Activated CD8-positive, alpha-beta T cell treated with anti-CD3 and anti-CD28 coated beads, Interleukin-2, amount 10 ng/mL, durations not matched to agents 7 days and 5 days (primary cell): Measurements from ENCODE around the gene TRIM24. TPM values are rescaled to one million over a fixed set of nuclear protein-coding genes. Genes with fewer than 3 reads are reported as not detected.

Experiments used
- ATAC-seq: fragments of 150-1000 bp; cut with Tn5 transposase; one replicate; pipeline ENCODE4 v1.10.0; 2021; ENCODE audit warnings: moderate library complexity
- CTCF ChIA-PET: fragments of 350-600 bp; sonication (Branson Sonifier 250); formaldehyde crosslinking; loops from one replicate; lab custom pipeline; 2021; ENCODE audit warnings: antibody characterized with exemption; lab: Charles Lee
- POLR2A ChIA-PET: fragments of 350-600 bp; sonication (Branson Sonifier 250); formaldehyde crosslinking; loops from one replicate; lab custom pipeline; 2021; ENCODE audit warnings: antibody characterized with exemption; lab: Charles Lee
- DNase-seq: peaks from one replicate; pipeline ENCODE4 v3.0.0-alpha.2; 2020
- H3K27ac Mint-ChIP-seq: one replicate; pipeline ENCODE4 v1.8.0; 2021; ENCODE audit warnings: mild to moderate bottlenecking, mixed read lengths
- H3K27me3 Mint-ChIP-seq: one replicate; pipeline ENCODE4 v1.8.0; 2021; ENCODE audit warnings: low read depth, mixed read lengths
- H3K36me3 Mint-ChIP-seq: one replicate; pipeline ENCODE4 v1.8.0; 2021; ENCODE audit warnings: low read depth, mixed read lengths
- H3K4me1 Mint-ChIP-seq: one replicate; pipeline ENCODE4 v1.8.0; 2021; ENCODE audit warnings: low read depth, mixed read lengths
- H3K4me3 Mint-ChIP-seq: one replicate; pipeline ENCODE4 v1.8.0; 2021; ENCODE audit warnings: mild to moderate bottlenecking, mixed read lengths
- H3K9me3 Mint-ChIP-seq: one replicate; pipeline ENCODE4 v1.8.0; 2022; ENCODE audit warnings: mixed read lengths; ENCODE audit not compliant: insufficient read depth
- total RNA-seq, 2 experiments: library from RNA; stranded (reverse); gene quantifications; one replicate each; pipeline ENCODE4 v1.2.3, GENCODE V29; 2021

Gene TRIM24
- total RNA-seq, 2 experiments from 2014 or later: 26.1 to 26.2 TPM

DNA sequence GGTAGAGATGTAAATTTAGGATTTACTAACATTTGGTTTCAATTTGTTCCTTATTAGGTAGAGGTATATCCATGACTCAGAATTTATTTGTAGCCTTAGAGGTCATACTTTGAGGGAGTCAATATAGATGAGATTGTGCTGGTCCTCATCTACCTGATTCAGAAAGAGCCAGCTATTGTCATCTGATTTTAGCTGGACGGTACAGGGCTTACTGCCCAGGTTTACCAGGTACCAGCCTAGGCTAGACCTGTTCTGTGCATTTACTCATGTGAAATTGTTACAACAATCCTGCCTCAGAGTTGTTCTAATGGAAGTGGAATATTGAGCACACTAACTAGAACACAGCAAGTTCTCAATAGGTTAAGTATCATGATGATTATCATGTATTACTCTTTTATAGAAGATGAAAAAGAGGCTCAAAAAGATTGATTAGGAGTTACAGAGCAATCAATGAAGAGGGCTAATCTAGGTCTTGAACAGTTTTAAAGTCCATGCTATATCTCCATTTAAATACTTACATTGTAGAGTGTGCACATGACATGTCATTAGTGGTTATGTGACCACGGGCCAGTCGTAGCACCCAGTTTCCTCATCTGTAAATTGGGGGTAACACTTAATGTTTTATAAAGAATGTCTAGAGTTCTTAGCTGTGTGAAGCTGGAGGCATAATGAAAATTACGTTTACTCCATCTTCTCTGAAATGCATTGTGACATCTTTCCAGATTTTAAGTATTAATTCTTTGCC lies 42.1 kb downstream of the TRIM24 start:
- H3K9me3 Mint-ChIP-seq: peaks cover 10% of the 10 kb centered on the region
- peaks cover 46% of the 10 kb centered on the region for H3K36me3 Mint-ChIP-seq
- POLR2A ChIA-PET: interaction anchor here (0.6 kb wide), 1 partner anchor 306 kb away, joined by 3 read pairs; no protein-coding TSS in a partner anchor
- H3K27ac Mint-ChIP-seq: no peak overlapping the region
- no peak for ATAC-seq
- peaks cover 6% of the 10 kb centered on the region for H3K4me1 Mint-ChIP-seq
- no peak overlapping the region for H3K4me3 Mint-ChIP-seq
- no peaks in the 10 kb centered on the region for H3K27me3 Mint-ChIP-seq
- CTCF ChIA-PET: no interaction called here
- no peak for DNase-seq

DNA sequence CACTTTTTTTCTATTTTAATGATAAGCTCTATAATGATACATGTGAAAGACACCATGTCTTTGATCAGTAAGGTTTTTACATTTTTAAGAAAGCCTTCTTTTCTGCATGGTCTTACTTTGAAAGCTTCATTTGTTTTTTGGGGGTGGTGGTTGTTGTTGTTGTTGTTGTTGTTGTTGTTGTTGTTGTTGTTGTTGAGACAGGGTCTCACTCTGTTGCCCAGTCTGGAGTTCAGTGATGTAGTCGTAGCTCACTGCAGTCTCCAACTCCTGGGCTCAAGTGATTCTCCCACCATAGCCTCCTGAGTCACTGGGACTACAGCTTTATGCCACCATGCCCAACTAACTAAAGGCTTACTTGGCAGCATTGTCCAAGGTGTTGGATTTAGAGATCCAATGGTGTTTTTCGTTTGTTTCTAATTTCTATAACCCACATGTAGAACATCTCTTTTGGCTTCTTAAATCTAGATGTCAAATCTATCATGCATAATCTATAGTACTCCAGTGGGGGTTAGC lies 45.4 kb downstream of the TRIM24 start:
- POLR2A ChIA-PET: no interaction called here
- H3K27me3 Mint-ChIP-seq: no peaks in the 10 kb centered on the region
- H3K4me1 Mint-ChIP-seq: peaks cover 8% of the 10 kb centered on the region
- H3K4me3 Mint-ChIP-seq: no peak overlapping the region
- CTCF ChIA-PET: no interaction called here
- H3K36me3 Mint-ChIP-seq: peaks cover 47% of the 10 kb centered on the region
- H3K27ac Mint-ChIP-seq: no peak overlapping the region
- DNase-seq (no peak), ATAC-seq (no peak)
- peaks cover 3% of the 10 kb centered on the region for H3K9me3 Mint-ChIP-seq

GRCh38 chr7:138506764-138507163 lies 46.7 kb downstream of the TRIM24 start:
- POLR2A ChIA-PET: no interaction called here
- H3K4me3 Mint-ChIP-seq: no peak overlapping the region
- DNase-seq (no peak), ATAC-seq (no peak)
- H3K27ac Mint-ChIP-seq: no peak overlapping the region
- peaks cover 8% of the 10 kb centered on the region for H3K4me1 Mint-ChIP-seq
- peaks cover 3% of the 10 kb centered on the region for H3K9me3 Mint-ChIP-seq
- CTCF ChIA-PET: no interaction called here
- H3K36me3 Mint-ChIP-seq: peaks cover 56% of the 10 kb centered on the region
- no peaks in the 10 kb centered on the region for H3K27me3 Mint-ChIP-seq

DNA sequence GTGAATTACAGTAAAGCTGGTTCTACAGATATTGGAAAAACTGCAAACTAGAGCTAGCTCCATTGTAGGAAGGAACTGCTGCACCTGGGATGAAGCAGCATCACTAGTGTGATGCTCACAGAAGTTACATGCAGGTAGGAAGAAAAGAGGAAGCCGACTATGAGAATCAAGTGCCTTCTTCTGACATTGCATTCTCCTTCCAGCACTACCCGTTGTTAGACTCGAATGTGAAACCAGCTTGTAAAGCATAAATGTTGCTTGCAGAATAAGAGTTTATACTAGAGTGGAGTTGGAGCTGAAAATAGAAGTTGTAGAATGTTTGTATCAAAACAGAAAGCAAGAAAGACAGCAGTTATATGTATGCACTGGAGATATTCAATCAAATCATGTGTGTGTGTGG lies 49.9 kb downstream of the TRIM24 start:
- Mint-ChIP-seq H3K4me1 (peaks cover 2% of the 10 kb centered on the region), H3K36me3 (peaks cover 73% of the 10 kb centered on the region), H3K4me3 (no peak overlapping the region), H3K27ac (peak overlapping the region; percentile 46), H3K27me3 (no peaks in the 10 kb centered on the region), H3K9me3 (no peaks in the 10 kb centered on the region)
- CTCF ChIA-PET: no interaction called here
- ATAC-seq (no peak), DNase-seq (no peak)
- POLR2A ChIA-PET: no interaction called here

DNA sequence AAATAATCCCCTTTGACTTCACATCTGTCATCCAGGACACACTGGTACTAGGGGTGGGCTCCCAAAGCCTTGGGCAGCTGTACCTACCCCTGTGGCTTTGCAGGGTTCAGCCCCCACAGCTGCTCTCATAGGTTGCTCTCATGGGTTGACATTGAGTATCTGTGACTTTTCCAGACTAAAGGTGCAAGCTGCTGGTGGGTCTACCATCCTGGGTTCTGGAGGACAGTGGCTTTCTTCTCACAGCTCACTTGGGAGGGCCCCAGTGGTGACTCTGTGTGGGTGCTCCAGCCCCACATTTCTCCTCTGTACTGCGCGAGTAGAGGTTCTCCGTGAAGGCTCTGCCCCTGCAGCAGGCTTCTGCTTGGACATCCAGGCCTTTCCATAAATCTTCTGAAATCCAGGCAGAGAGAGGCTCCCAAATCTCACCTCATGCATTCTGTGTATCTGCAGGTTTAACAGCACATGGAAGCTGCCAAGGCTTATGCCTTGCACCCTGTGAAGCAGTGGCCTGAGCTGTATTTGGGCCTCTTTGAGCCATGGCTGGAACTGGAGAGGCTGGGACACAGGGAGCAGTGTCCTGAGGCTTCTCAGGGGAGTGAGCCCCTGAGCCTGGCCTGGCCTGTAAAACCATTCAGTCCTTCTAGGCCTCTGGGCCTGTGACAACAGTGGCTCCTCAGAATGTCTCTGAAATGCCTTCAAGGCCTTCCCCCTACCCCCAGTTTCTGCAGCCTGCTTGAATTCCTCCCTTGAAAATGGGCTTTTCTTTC lies 52.2 kb downstream of the TRIM24 start:
- H3K4me1 Mint-ChIP-seq: peaks cover 2% of the 10 kb centered on the region
- POLR2A ChIA-PET: no interaction called here
- CTCF ChIA-PET: interaction anchor here (1.2 to 1.3 kb wide), 2 partner anchors 113 to 226 kb away, joined by 3 read pairs; no protein-coding TSS in a partner anchor
- ATAC-seq (no peak), DNase-seq (no peak)
- H3K9me3 Mint-ChIP-seq: peaks cover 7% of the 10 kb centered on the region
- no peaks in the 10 kb centered on the region for H3K27me3 Mint-ChIP-seq
- H3K4me3 Mint-ChIP-seq: no peak overlapping the region
- peaks cover 72% of the 10 kb centered on the region for H3K36me3 Mint-ChIP-seq
- no peak overlapping the region for H3K27ac Mint-ChIP-seq

GRCh38 chr7:138512885-138513284 lies 52.8 kb downstream of the TRIM24 start:
- ATAC-seq (no peak), DNase-seq (no peak)
- Mint-ChIP-seq H3K9me3 (peaks cover 7% of the 10 kb centered on the region), H3K36me3 (peaks cover 74% of the 10 kb centered on the region), H3K4me3 (no peak overlapping the region), H3K27ac (no peak overlapping the region), H3K4me1 (peaks cover 2% of the 10 kb centered on the region), H3K27me3 (no peaks in the 10 kb centered on the region)
- CTCF ChIA-PET: interaction anchor here (1.2 to 1.3 kb wide), 2 partner anchors 112 to 226 kb away, joined by 3 read pairs; no protein-coding TSS in a partner anchor
- POLR2A ChIA-PET: no interaction called here

- H3K9me3 Mint-ChIP-seq: peaks cover 7% of the 10 kb centered on the region
- ChIA-PET CTCF (interaction anchor here (1.3 kb wide), 1 partner anchor 225 kb away, joined by 3 read pairs; no protein-coding TSS in a partner anchor), POLR2A (no interaction called here)
- H3K4me1 Mint-ChIP-seq: peaks cover 2% of the 10 kb centered on the region
- peaks cover 70% of the 10 kb centered on the region for H3K36me3 Mint-ChIP-seq
- no peak overlapping the region for H3K27ac Mint-ChIP-seq
- DNase-seq: no peak
- no peak for ATAC-seq
- H3K4me3 Mint-ChIP-seq: no peak overlapping the region
- no peaks in the 10 kb centered on the region for H3K27me3 Mint-ChIP-seq
Observed at GRCh38 chr7:138513344-138513871, 53.3 kb downstream of the TRIM24 start.

- peaks cover 7% of the 10 kb centered on the region for H3K9me3 Mint-ChIP-seq
- no peak for ATAC-seq
- H3K4me1 Mint-ChIP-seq: peaks cover 2% of the 10 kb centered on the region
- no peak overlapping the region for H3K27ac Mint-ChIP-seq
- ChIA-PET CTCF (interaction anchor here (1.5 kb wide), 1 partner anchor 11 kb away, joined by 4 read pairs; no protein-coding TSS in a partner anchor), POLR2A (no interaction called here)
- H3K36me3 Mint-ChIP-seq: peaks cover 72% of the 10 kb centered on the region
- H3K27me3 Mint-ChIP-seq: no peaks in the 10 kb centered on the region
- no peak overlapping the region for H3K4me3 Mint-ChIP-seq
- no peak for DNase-seq
Observed at GRCh38 chr7:138514044-138514443, 54.0 kb downstream of the TRIM24 start.

GRCh38 chr7:138515001-138515528 lies 55.0 kb downstream of the TRIM24 start:
- H3K4me3 Mint-ChIP-seq: no peak overlapping the region
- H3K27me3 Mint-ChIP-seq: no peaks in the 10 kb centered on the region
- H3K9me3 Mint-ChIP-seq: peaks cover 7% of the 10 kb centered on the region
- peaks cover 1% of the 10 kb centered on the region for H3K4me1 Mint-ChIP-seq
- no peak for ATAC-seq
- POLR2A ChIA-PET: no interaction called here
- peaks cover 78% of the 10 kb centered on the region for H3K36me3 Mint-ChIP-seq
- no peak overlapping the region for H3K27ac Mint-ChIP-seq
- CTCF ChIA-PET: interaction anchor here (1.5 kb wide), 1 partner anchor 10 kb away, joined by 4 read pairs; no protein-coding TSS in a partner anchor
- DNase-seq: no peak

DNA sequence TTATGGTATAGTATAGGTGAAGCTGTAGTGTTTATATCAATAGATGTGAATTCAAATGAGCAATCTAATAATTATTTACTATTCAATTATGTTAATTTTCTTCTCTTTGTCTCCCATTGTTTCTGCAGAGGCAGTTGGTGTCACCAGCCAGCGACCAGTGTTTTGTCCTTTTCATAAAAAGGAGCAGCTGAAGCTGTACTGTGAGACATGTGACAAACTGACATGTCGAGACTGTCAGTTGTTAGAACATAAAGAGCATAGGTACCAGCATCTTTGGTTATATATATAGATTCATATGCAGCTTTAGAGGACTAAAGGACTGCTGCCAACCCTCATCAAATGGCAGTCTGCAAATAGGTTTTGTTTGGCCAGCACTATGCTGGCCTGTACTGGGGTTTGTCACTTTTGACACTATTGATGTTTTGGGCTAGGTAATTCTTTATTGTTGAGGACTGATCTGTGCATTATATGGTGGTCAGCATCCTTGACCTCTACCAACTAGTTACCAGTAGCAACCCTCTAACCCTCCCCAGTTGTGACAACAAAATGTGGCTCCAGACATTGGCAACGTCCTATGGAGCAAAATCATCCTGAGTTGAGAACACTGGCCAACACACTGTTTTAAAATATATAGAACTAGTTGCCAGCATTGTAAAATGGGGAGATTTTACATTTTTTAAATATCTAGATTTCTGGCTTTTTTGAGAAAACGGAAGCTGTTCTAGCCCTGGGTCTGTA lies 59.2 kb downstream of the TRIM24 start:
- ChIA-PET POLR2A (no interaction called here), CTCF (no interaction called here)
- Mint-ChIP-seq H3K27ac (no peak overlapping the region), H3K27me3 (no peaks in the 10 kb centered on the region), H3K4me3 (no peak overlapping the region), H3K36me3 (peaks cover 78% of the 10 kb centered on the region), H3K4me1 (no peaks in the 10 kb centered on the region), H3K9me3 (peaks cover 12% of the 10 kb centered on the region)
- DNase-seq (no peak), ATAC-seq (no peak)

DNA sequence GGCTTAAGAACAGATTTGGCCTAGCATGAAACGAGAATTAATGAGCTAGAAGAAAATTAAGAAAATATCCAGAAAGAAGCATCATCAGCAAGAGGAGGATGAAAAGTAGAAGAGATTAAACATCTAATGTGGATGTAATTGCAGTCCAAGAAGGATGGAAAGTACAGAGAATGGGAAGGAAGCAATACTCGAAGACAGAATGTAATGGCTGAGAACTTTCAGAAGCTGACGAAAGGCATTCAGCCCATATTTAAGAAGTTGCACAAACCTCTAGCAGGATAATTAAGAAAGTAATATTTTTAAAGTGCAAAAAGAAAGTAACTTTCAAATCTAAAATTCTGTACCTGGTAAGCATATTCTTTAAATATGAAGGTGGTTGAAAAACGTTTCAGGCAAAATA lies 60.7 kb downstream of the TRIM24 start:
- peaks cover 9% of the 10 kb centered on the region for H3K9me3 Mint-ChIP-seq
- DNase-seq: no peak
- H3K27ac Mint-ChIP-seq: no peak overlapping the region
- peaks cover 75% of the 10 kb centered on the region for H3K36me3 Mint-ChIP-seq
- CTCF ChIA-PET: no interaction called here
- H3K4me1 Mint-ChIP-seq: no peaks in the 10 kb centered on the region
- no peak overlapping the region for H3K4me3 Mint-ChIP-seq
- POLR2A ChIA-PET: no interaction called here
- ATAC-seq: no peak
- H3K27me3 Mint-ChIP-seq: no peaks in the 10 kb centered on the region
